GM19463 (cell line): ENCODE measurements around the gene CALU.

Experiments
- ATAC-seq: cut with Tn5 transposase; IDR thresholded peaks from one replicate; pipeline ENCODE4 v1.9.1; 2021; ENCODE audit warnings: mild to moderate bottlenecking, moderate library complexity; ENCODE audit not compliant: unreplicated experiment

The CALU gene

DNA sequence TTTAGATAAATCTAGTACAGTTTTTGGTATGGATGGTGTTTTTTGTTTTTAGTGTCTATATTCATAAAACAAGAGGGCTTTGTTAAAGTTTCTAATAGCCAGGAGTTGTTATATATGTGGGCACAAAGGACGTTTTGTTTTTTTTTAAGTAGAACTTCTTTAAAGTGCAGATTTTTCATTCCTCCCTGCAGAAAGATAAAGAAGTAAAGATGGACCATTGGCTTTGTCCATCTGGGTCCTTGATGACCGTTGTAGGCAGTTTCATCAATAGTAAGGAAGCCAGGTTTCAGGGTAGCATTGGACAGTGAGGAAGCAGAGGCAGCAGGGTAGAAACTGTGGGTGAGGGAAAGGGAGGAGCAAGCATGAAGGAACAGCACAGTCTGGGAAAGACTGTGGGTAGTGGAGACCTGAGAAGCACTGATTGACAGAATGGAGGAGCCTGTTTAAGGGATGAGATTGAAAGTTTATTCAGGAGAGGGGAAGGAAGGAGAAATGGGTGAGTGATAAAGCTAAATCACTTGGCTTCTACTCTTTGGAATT lies 5.3 kb downstream of the CALU start:
- ATAC-seq = no peak

DNA sequence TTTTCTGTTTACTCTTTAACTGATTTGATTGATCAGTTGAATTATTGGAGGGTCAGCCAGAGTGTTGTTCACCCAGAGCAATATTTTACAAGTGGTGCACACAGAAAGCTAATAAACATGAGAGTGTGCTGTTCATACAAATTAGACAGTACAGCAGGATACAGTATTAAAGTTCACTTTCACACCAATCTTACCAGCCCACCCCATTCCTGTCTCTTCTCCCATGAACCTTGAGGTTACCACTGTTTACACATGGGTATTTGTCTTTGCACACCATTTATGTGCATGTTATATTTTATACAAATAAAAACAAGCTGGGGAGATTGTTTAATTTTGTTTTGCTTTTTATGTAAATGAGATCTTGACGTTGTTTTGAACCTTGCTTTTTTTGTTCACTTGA lies 6.5 kb downstream of the CALU start:
- no peak for ATAC-seq

DNA sequence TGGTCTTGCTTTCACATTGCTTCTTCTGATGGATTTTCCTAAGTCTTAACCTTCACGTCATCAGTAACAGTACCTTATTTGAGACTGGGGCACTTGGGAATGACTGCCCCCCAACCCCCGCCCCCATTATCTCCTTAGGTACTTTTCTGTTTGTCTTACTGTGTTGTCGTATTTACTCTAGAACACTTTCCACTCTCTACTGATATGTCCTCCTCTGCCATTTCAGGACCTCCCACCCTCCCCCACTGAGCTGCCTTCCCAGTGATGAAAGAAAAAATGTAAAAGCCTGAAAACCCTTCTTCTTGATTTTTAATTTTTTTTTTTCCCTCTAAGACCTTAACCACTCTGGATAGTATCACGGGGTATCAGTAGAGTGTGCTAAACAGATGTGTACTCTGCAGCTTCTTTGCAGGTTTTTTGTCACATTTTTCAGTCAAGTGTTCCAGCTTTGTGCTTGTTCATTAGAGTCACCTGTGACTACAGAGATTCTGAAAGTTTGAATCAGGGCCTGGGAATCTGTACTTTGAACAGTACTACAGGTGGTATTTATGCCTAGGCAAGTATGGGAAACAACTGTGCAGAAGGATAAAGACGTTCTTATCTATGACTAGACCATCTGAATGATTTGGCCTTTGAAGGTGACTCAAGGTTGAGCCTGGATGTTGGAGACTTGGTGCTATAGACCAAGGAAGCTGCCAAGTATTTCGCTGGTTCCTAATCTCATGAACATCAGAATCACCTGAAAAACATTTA lies 8.3 kb downstream of the CALU start:
- ATAC-seq = no peak

DNA sequence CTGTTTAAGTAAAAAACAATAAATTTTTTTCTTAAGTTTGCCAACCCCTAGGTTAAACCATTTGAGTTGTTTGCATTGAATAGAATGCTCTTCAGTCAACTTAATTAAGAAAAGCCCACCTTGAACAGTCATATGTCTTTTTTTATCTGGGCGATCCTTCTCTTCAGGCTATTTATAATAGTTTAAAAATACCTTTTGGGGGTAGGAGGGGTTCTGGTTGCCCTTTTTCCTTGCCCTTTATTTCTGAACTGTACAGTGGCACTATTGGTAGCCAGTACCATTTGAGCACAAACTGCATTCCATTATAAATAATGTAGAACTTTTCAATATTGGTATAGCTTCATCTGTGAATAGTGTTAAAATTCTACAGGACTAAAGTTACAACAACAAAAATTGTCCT lies 13.1 kb downstream of the CALU start:
- no peak for ATAC-seq

DNA sequence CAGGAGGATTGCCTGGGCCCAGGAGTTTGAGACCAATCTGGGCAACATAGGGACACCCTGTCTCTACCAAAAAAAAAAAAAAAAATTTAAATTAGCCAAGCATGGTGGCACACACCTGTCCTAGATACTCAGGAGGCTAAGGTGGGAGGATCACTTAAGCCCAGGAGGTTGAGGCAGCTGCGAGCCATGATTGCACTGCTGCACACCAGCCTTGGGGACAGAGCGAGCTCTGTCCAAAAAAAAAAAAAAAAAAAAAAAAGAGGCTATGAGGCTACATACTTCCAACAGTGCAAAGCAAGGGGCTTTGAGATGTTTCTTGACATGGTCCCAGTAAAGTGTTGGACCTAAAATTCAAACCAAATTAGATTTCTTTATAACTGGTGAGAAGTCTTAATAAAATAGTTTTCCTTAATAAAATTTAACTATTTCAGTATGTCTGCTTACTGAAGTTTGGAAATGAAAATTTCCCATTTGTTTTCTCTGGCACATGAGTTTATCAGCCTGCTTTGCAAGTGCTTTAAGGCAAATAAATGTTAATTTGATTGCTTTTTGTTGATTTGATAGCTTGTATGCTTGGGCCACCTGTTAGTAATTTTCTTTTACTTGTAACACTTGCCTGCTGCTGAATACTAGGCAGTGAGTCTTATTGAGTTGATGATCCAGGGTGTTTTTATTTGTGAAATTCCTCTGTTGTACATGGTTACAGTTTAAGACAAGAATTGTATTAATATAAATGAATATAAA lies 16.1 kb downstream of the CALU start:
- ATAC-seq = no peak

DNA sequence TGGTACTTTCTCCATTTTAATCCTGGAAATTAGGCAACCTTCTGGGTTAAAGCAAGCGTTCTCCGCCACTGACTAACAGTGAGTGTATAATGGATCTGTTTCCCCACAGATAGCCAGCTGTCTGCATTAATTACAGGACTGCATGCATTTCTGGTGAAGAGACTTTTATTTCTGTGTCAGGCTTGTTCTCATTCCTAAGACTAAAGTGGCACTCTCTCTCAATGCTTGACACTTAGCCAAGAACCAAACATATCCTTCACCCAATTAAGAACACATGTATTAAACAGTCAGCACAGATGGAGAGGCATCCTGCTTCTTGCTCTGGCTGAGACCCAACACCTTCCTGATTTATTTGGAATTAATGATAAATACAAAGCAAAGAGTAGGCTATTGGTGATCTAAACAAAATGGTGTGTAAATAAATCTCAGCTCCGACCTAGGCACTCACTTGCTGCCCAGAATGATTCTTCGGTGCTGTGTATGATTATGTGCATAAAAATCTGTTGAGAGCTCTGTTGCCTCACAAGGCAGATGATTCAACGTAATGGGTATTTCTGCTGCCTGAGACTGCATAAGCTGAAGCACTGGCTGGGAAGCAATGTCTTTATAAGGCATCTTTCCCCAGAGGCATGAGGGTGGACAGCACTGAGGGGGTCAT lies 16.8 kb downstream of the CALU start:
- ATAC-seq = no peak

DNA sequence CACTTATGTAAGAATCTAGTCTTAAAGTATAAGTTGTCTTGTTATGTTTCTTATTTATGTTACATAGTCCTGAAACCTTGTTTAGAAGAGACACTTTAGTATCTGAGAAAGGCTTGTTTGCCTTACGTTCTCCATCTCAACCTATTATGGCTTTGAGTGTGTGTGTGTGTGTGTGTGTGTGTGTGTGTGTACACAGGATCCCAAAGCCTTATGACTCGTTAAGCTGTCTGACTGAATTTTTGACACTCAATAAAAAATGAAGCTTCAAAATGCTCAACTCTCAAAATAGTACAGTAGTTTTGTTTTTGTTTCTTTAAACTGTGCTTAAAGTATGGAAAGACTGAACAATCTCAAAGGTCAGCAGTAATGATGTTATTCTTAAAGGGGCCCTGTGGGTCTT lies 18.0 kb downstream of the CALU start:
- ATAC-seq = no peak

DNA sequence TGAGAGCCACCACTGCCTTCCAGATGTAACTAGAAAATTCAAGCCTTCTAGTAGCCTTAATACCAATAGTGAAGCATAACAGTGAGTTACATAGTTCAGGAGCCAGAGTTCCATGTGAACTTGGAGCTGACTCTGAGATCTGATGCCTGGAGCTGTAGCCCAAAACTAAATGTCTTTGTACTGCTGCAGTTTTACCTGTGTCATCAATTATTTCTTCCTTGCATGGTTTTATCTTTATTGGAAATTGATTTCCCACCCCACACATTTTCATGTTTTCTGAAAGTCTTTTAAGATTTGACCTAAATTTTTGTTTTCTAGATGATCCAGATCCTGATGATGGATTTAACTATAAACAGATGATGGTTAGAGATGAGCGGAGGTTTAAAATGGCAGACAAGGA lies 19.4 kb downstream of the CALU start:
- ATAC-seq = no peak

DNA sequence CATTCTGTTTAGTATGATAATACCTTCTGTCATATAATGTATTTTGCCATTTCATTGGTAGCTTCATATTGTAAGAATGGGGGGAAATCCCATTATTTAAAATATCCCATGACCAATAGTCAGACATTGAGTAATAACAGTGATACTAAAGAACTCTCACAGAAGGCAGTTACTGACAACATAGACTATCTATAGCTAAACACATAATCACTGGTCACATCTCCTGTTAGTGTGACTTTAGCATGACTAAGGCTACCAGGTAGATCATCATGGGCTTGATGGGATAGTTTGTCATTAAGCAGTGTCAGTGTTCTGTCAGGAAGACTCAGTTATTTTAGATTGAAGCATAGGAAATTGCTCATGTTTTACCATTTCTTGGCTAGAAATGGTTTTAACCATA lies 20.1 kb downstream of the CALU start:
- ATAC-seq = no peak

DNA sequence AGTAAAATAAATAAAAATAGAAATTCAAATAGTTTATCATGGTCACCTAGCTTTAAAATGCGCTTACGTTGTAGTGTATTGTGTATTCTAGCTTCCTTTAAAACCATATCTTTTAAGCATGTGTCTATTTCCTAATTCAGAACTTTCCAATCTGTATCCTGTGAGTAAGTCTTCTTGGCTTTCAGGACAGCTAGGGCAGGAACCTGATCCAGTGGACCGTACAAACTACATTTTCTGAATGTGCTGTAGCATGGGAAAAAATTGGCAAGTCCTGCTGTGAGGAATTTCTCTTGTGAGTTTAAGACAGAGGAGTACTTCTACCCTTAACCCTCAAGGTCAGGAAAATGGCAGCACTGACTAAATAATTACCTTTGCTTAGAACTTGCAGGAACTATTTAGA lies 24.4 kb downstream of the CALU start:
- ATAC-seq = no peak

DNA sequence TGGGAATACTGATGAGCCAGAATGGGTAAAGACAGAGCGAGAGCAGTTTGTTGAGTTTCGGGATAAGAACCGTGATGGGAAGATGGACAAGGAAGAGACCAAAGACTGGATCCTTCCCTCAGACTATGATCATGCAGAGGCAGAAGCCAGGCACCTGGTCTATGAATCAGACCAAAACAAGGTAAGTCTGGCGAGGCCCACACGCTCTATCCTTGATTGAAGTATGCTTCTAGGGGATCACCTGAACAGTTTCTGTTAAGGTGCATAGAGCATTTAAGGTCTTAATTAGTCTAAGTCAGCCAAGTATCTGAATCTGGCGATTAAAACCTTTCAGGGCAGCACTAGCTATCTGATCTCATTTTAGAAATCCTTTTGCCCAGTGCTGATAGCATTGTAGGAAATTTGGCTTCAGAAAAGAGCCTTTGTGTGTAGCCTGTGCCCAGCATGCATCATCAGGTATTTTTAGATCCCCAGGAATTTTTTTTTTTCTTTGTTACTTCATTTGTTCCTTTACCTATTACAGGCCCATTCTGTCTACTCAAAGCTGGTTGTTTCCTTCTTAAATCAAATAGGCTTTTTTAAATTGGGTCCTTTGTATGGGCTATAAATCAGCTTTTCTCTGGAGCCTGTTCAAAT lies 28.4 kb downstream of the CALU start:
- no peak for ATAC-seq

DNA sequence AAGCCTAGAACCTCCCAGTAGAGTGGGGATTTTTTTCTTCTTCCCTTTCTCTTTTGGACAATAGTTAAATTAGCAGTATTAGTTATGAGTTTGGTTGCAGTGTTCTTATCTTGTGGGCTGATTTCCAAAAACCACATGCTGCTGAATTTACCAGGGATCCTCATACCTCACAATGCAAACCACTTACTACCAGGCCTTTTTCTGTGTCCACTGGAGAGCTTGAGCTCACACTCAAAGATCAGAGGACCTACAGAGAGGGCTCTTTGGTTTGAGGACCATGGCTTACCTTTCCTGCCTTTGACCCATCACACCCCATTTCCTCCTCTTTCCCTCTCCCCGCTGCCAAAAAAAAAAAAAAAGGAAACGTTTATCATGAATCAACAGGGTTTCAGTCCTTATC lies 31.1 kb downstream of the CALU start:
- no peak for ATAC-seq

DNA sequence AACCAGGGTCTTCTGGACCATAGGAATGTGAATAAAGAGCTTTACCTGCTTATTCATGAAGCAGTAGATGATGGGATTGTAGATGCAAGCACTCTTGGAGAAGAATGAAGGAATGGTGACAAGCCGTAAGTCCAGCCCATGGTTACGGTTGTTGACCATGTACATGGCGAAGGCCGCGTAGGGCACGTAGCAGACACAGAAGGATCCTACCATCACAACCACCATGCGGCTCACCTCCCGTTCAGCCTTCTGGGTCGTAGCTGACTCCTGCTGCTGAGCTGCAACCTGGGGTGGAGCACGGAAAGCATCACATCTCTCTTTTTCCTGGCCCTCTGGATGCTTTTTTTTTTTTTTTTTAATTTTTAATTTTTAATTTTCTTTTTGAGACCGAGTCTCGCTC lies 34.4 kb downstream of the CALU start:
- ATAC-seq = no peak

DNA sequence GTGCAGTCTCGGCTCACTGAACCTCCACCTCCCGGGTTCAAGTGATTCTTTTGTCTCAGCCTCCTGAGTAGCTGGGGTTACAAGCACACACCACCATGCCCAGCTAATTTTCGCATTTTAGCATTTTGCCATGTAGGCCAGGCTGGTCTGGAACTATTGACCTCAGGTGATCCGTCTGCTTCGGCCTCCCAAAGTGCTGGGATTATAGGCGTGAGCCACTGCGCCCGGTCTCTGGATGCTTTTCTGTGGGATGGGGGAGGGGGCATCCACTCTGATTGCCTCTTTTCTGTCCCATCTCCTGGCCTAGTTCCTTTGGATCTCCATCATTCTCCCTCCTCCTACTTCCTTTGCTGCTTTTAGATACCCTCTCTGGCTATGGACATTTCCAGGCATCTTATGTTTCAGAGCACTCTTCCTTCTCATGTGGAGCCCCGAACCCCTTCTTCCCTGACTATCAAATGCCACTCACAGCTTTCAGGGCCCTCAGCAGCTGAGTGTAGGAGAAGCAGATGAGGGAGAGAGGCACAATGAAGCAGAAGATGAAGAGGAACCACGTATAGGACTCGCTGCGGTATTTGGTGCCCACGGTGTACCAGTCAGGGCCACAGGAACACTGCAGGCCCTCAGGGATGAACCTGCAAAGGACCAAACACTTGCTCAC lies 35.0 kb downstream of the CALU start:
- ATAC-seq = no peak

DNA sequence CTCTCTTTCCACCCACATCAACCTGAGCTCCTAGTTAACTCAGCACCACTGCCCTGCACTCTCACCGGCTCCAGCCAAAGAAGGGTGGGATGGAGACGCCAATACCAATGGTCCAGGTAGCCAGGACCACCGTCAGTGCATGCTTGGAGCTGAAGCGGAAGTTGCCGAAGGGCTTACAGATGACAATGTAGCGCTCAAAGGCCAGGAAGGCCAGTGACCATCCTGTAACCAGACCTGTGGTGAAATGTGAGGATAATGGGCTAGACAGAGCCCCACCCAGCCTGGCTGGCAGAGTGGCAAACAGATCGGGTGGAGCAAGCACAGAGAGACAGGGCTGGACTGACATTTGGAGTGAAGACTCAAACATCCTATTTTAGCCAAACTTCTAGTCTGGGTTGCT lies 35.8 kb downstream of the CALU start:
- no peak for ATAC-seq

DNA sequence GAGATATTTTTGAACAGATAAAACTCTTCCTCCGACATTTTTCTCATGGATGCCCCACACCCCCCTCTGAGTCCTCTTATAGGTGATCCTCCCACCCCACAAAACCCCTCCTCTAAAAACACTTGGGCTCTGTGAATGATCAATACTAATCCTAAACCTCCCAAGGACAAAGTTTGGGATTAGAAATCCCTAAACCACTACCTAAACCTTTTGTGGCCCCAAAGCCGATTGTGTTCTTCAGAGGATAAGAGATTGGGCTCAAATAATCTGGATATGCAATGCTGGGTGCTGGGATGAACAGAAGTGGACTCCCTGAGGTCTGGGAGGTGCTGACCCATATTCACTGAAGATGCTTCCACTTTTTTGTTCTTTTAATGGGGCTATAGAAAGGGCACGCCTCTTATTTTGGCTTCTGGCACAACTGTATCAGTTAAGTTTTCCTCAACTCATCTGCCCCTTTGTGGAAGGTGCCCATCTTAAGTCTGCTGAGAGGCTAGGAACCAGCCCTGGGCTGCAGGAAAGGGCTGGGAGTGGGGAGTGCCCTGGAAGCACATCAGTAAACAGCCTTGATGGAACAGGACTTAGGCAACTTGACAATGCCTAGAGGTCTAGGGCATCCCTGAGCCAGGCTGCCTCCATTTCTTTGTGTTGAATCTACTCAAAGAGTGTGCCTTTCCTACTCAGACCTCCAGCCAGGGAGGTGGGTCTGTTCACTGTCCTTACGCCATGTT lies 36.8 kb downstream of the CALU start, which contains the start of gene OPN1SW:
TSS of gene OPN1SW (minus strand) at position 51 of the 731 bp plus-strand sequence. CDS start at position 38, 13 bp downstream.
- no peak for ATAC-seq

DNA sequence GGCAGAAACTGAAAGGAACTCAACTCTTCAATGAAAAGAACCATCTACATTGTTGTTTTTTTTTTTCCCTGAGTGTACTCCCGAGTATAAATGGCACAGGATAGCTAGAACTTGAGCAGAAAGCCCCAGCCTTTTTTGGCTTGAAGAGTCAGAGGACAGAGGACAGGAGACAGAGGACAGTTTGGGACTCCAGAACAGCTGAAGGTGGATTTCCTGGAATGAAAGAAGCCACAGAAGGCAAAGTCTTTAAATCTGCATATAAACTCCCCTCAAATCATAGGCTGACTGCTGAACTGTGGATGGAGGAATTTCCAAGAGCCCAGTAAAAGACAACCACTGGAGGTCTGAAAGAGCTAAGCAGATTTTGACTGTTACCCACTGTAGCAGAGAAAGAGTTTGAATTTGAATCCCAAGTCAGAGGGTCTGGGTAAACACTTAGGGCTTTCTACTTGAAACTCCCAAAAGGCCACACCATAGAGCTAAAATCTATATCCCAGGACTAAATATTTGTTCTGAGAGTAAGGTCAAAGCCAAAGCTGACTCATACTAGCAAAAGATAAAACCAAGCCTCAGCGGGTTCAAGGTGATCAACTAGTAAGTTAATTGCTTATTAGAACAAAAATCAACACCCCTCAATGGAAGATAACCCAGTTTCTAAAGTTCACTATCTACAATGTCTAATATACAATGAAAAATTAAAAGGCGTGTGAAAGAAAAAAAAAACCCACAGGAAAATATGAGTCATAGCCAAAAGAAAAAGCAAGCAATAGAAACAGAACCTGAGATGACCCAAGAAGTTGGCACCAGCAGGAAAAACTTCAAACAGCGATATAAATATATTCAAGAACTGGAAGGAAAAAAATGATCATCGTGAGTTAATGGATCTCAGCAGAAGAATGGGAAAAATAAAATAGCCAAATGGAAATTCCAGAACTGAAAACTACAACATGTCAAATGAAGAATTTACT lies 38.3 kb downstream of the CALU start:
- ATAC-seq = no peak

DNA sequence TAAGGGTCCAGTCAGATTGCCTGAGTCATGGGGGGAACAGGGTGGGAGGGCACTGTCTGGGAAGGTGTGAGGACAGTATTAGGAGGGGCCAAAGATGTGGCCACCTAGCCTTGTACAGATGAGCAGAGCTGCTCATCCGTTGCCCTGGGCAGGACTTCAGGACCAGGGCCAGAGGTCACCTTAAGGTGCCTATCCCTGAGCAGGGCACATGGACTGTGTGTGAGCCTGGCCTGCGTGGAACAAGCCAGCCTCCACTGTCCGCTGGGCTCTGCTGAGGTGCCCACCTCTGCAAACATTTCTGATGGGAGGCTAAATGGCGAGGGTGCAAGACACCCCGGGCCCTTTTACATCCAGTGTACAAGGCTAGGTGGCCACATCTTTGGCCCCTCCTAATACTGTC lies 39.8 kb downstream of the CALU start:
- ATAC-seq = no peak

DNA sequence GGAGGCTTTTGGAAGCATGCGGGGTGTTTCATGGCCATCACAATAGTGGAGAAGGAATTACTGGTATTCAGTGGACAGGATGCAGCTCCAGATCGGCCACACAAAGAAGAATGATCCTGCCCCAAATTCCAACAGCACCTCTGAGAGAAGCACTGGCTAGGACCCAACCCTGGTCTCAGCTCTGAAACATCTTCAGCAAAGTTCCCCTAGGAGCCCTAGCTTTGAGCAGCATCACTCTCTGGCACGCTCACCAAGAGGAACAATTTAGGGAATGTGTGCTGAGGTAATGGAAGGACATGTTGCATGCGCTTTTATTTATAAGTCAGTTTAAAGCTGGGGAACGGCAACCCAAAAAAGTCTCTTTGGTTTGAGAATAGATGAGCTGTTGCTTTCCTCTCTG lies 42.0 kb downstream of the CALU start:
- no peak for ATAC-seq
